Measurements from ENCODE around the gene PHYH.

- TF ChIP-seq POLR2AphosphoS5 (IDR thresholded peaks at IDR 0.05; ENCODE audit: low read depth, low read length) (no peak), POLR2A (IDR thresholded peaks at IDR 0.05; ENCODE audit: low read depth, low read length) (no peak), TAF1 (IDR thresholded peaks at IDR 0.05; ENCODE audit: borderline replicate concordance, low read depth, low read length) (no peak)
Measured at GRCh38 chr10:13308096-13308495, 8.2 kb upstream of the PHYH start.

Measured in GM12892 (cell line).